H4 (cell line): ENCODE results near the gene INPP5A. TPM values are rescaled to one million over a fixed set of nuclear protein-coding genes. Genes with fewer than 3 reads are reported as not detected.
A peak's percentile ranks its signal among the peaks of the same experiment; 100 is the strongest.
"Not testable (repeated sequence)": the region's sequence is repeated elsewhere in the genome, so short reads cannot be mapped to it uniquely, and the experiment has no call there.

Experiments
- DNase-seq: peaks from one replicate; pipeline ENCODE4 v3.0.0-alpha.2; 2015; ENCODE audit warnings: low spot score
- total RNA-seq: library from RNA; depleted of rRNA; stranded (reverse); fragments of >200 nt; shearing (Covaris generic); gene quantifications from 2 replicates; pipeline ENCODE4 v1.2.3, GENCODE V29; 2014

The INPP5A gene
- total RNA-seq, 1 experiment from 2014 or later = 21.0 TPM

DNA sequence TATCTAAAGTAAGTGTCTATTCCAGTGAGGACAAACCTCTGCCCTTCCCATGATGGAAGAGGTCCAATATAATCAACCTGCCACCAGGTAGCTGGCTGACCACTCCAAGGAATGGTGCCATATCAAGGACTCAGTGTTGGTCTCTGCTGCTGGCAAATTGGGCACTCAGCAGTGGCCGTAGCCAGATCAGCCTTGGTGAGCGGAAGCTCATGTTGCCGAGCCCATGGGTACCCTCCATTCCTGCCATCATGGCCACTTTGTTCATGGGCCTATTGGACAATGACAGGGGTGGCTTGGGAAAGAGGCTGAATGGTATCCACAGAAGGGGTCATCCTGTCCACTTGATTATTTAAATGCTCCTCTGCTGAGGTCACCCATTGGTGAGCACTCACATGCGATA, 136.2 kb downstream of the INPP5A start:
- not testable (repeated sequence) for DNase-seq

GRCh38 chr10:132674311-132674710, 136.7 kb downstream of the INPP5A start:
- DNase-seq = no peak

DNA sequence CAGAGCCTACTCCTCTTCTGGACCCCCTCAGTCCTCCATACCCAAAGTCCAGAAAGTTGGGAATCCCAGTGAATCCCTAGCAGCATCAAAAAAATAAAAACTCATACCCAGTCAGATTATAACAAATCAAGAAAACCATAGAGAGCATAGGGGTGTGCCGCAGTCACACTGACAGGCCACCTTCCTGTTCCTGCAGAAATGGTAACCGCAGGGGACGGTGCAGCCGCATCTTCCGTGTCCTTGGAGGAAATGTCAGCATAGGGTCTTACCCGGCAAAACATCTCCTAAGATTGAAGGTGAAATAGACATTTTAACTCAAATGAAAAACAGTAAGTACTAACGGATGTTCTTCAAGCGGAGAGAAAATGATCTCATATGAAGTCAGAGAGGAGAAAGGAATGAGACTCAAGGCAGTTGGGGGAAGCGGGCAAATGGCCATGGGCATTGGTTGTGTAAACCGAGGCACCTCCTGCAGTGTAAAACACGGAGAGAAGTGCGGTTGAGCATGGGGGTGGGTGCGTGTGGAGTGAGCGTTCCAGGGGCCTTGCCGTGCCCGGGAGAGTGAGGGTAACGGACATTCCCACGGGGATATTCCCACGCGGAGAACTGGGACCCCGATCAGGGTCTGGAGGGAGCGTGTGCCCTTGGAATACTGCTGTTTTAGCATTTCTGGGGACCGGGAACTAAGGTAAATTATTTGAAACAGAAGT, 137.6 kb downstream of the INPP5A start:
- DNase-seq = no peak

GRCh38 chr10:132676193-132676891, 138.8 kb downstream of the INPP5A start:
- DNase-seq = no peak

DNA sequence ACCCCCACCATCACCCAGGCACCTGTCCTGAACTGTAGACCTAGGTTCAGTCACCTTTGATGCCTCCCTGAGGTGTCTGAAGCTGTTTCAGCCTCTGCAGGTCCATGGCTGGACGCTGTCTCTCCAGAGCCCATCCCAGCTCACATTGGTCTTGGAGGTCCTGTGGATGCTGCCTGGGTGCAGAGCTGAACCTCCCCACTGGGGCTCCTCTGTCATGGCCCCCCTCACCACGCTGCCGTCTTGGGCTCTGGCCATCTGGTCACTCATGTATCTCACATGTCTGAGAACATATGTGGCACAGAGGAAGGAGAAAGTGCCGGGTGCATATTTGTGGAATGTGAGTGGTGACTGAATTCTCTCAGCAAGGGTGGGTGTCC, 139.5 kb downstream of the INPP5A start:
- no peak for DNase-seq

DNA sequence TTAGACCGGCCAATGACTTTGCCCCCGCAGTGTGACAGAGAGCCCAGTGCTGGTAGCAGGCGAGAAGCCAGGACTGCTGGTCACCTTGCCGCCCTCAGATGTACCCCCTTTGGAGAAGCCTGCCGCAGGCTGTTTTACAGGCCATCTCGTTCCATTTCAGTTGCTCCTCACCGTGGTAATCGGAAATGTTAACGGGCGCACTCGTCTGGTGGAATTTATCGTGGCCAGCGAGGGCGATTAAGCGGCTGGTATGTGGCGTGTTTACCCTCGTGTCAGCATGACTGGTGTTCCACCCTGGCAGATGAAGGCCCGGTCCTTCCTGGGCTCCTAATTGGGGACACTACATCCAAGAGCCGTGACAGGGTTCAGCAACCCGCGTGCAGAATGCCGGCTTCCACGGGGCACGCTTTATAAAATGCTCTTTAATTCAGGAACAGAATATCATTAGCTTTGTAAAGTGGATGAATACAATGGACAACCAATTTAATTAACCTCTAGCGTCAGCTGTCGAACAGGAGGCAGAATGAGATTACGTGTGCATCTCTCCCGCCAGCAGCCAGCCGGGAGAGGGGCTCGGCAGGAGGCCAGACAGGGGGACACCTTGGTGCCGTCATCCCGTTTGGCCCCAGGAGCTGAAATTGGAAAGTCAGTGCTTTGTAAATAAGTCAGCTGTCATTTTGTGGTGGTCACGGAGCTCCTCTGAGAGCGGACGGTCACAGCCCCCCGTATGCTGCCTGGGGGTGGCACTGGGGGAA, 140.1 kb downstream of the INPP5A start:
- DNase-seq = no peak

DNA sequence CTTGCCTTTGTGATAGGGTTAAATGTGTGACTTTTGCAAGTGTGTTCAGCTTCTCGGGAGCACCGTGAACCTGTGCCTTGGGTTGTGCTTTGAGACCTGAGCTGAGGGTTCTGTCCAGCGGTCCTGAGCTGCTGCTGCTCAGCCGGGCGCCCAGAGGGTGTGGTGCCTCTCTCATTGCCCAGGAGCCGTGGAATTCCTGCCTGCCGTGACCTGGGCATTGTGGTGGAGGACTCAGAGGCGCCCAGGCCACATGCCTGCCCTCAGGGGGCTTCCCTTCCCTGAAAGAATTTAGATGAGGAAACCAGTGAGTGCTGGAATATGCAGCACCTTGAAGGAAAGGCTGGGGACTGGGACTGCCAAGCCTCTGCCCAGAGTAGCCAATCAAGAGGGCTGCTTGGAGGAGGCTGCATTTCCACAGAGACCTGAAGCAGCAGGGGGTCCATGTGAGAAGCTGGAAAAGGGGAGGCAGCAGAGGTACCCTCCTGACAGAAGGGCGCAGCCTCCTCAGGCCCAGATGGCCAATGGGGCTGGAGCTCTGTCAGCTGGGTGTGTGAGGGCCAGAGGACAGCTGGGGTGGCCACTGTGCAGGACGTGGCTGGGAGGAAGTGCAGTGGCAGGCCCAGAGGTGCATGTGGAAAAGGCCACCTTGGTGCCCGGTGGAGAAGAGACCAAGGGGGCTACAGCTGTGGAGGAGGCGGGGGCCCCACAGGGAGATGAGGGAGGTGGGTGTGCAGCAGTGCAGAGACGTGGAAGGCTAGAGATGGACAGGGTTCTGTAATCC, 141.0 kb downstream of the INPP5A start:
- DNase-seq = no peak

GRCh38 chr10:132679217-132679595, 141.6 kb downstream of the INPP5A start:
- DNase-seq = no peak

GRCh38 chr10:132679640-132680039, 142.1 kb downstream of the INPP5A start:
- no peak for DNase-seq

DNA sequence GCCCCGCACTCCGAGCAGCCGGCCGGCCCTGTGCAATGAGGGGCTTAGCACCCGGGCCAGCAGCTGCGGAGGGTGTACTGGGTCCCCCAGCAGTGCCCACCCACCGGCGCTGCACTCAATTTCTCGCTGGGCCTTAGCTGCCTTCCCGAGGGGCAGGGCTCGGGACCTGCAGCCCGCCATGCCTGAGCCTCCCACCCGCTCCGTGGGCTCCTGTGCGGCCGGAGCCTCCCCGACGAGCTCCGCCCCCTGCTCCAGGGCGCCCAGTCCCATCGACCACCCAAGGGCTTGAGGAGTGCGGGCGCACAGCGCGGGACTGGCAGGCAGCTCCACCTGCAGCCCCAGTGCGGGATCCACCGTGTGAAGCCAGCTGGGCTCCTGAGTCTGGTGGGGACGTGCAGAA, 143.2 kb downstream of the INPP5A start:
- DNase-seq = not testable (repeated sequence)

GRCh38 chr10:132681858-132682755, 144.5 kb downstream of the INPP5A start:
- DNase-seq = no peak

- peak; percentile 41 for DNase-seq
These were observed 146.7 kb downstream of the INPP5A start for GRCh38 chr10:132684164-132684891.

- peak; percentile 43 for DNase-seq
These were observed 147.7 kb downstream of the INPP5A start for GRCh38 chr10:132685101-132685891.

GRCh38 chr10:132685921-132686680, 148.5 kb downstream of the INPP5A start:
- DNase-seq = no peak

- DNase-seq = no peak
These were observed 149.8 kb downstream of the INPP5A start for GRCh38 chr10:132687181-132687892.

DNA sequence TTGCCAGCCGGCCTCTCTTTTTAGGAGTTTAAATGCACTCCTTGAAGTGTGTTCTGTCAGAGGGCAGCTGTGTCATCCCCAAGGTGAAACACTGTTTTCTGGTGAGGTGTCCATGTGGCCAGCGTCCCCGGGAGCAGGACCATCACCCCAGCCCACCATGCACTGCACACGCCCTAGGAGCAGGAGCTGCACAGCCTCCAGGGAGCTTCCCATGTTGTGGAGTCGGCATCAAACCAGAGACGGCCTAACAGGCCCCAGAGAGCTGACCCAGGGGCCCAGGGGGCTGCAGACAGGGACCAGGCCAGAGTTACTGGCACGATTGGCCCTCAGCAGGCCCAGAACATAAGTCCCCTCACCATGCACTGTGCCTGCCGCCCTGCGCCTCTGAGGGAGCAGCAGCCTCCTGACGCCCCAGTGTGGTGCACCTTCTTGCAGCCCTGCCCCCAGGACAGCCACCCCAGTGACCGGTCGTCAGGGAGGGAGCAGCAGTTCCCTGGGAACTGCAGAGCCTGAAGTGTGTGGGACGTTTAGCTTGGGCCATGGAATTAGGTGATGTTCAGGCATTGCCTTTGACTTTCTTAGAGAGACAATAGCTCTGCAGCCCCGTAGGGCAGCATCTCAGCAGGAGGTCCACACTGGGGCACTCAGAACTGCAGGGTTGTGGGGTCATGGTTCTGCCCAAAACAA, 150.4 kb downstream of the INPP5A start:
- DNase-seq = no peak
